Activated CD4-positive, alpha-beta T cell treated with anti-CD3 and anti-CD28 coated beads, Interleukin-2, amount 10 ng/mL, durations not matched to agents 7 days and 5 days (primary cell): Measurements from ENCODE around the gene NTN5. TPM values are rescaled to one million over a fixed set of nuclear protein-coding genes. Genes with fewer than 3 reads are reported as not detected.

Experiments
- CTCF ChIA-PET: fragments of 350-600 bp; sonication (Branson Sonifier 250); formaldehyde crosslinking; loops from one replicate; lab custom pipeline; 2021; ENCODE audit warnings: antibody characterized with exemption; lab: Charles Lee
- POLR2A ChIA-PET: fragments of 350-600 bp; sonication (Branson Sonifier 250); formaldehyde crosslinking; loops from one replicate; lab custom pipeline; 2021; ENCODE audit warnings: antibody characterized with exemption; lab: Charles Lee
- DNase-seq: peaks from one replicate; pipeline ENCODE4 v3.0.0-alpha.2; 2020
- H3K27ac Mint-ChIP-seq: one replicate; pipeline ENCODE4 v1.8.0; 2021; ENCODE audit warnings: mild to moderate bottlenecking, moderate library complexity, mixed read lengths
- H3K27me3 Mint-ChIP-seq: one replicate; pipeline ENCODE4 v1.8.0; 2021; ENCODE audit warnings: mixed read lengths
- H3K36me3 Mint-ChIP-seq: one replicate; pipeline ENCODE4 v1.8.0; 2021; ENCODE audit warnings: low read depth, mixed read lengths
- H3K4me1 Mint-ChIP-seq: one replicate; pipeline ENCODE4 v1.8.0; 2021; ENCODE audit warnings: mixed read lengths
- H3K4me3 Mint-ChIP-seq: one replicate; pipeline ENCODE4 v1.8.0; 2021; ENCODE audit warnings: mild to moderate bottlenecking, moderate library complexity, mixed read lengths
- H3K9me3 Mint-ChIP-seq: one replicate; pipeline ENCODE4 v1.8.0; 2021; ENCODE audit warnings: mixed read lengths
- total RNA-seq, 2 experiments: library from RNA; stranded (reverse); gene quantifications; one replicate each; pipeline ENCODE4 v1.2.3, GENCODE V29; 2021

NTN5 gene
- total RNA-seq, 2 experiments from 2014 or later, result 1.0 to 1.4 TPM

DNA sequence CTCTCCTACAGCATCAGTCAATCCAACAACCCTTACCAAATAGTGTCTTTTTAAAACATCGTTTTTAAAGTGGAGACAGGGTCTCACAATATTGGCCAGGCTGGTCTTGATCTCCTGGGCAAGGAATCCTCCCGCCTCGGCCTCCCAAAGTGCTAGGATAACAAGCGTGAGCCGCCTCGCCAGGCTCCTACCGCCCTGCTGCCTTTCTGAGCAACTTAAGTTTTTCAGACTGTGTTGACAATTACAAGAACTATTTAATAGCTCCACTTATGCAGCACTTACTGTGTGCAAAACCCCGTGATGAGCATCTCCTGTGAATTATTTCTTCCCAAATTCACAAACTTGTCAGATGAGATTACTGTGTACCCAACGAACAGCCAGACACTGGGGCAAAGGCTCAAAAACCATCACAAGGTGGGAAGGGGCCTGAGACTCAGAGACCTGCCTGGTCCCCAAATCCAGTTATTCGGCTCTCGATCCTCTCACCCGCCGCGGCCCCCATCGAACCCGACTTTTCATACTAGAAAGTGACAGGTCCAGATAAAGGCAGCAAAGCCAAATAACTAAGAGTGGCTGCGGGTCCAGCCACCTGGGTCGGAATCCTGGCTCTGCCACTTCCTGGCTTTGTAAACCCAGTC lies 54.4 kb downstream of the NTN5 start:
- H3K27me3 Mint-ChIP-seq, result no peaks in the 10 kb centered on the region
- H3K9me3 Mint-ChIP-seq, result no peaks in the 10 kb centered on the region
- ChIA-PET POLR2A (interaction anchor here (1.0 kb wide), 1 partner anchor 105 kb away, joined by 3 read pairs; no protein-coding TSS in a partner anchor), CTCF (interaction anchor here (1.0 to 2.5 kb wide), 5 partner anchors 9 to 293 kb away, joined by 3 to 8 read pairs (median 8); no protein-coding TSS in a partner anchor)
- peak overlapping the region; percentile 99 for H3K27ac Mint-ChIP-seq
- peak; percentile 44 for DNase-seq
- peaks cover 42% of the 10 kb centered on the region for H3K4me1 Mint-ChIP-seq
- H3K36me3 Mint-ChIP-seq, result peaks cover 48% of the 10 kb centered on the region
- H3K4me3 Mint-ChIP-seq, result peak overlapping the region; percentile 98

- ChIA-PET CTCF (interaction anchor here (0.9 to 2.5 kb wide), 6 partner anchors 9 to 294 kb away, joined by 3 to 14 read pairs (median 5); no protein-coding TSS in a partner anchor), POLR2A (no interaction called here)
- H3K27me3 Mint-ChIP-seq, result no peaks in the 10 kb centered on the region
- no peak for DNase-seq
- peak overlapping the region; percentile 99 for H3K27ac Mint-ChIP-seq
- peaks cover 44% of the 10 kb centered on the region for H3K36me3 Mint-ChIP-seq
- H3K4me1 Mint-ChIP-seq, result peaks cover 38% of the 10 kb centered on the region
- H3K9me3 Mint-ChIP-seq, result no peaks in the 10 kb centered on the region
- H3K4me3 Mint-ChIP-seq, result peak overlapping the region; percentile 98
Measured at GRCh38 chr19:48617146-48617937, 55.5 kb downstream of the NTN5 start.

DNA sequence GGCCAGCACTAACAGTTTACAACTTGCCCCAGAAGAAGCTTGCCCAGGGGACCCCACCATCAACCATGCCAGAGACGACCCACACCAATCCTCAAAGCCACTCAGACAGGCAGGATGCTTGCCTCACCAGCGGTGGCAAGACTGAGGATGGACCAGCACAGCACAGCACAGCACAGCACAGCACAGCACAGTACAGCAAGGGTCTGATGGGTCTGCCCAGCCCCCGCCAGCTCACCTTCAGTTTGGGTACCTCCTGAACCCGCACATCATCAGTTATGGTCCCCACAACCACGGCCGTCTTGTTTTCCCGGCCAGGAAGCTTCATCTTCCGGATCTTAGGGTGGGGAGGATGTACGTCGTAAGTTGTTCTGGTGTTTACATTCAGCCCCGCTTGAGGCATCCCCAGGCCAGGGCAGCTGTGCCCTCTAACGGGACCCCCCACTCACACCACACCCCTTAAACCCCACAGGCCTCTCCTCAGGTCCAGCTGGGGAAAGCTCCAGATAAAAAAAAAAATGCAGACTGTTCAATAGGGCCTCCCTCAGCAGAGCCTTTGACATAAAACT lies 56.2 kb downstream of the NTN5 start:
- H3K27me3 Mint-ChIP-seq, result no peaks in the 10 kb centered on the region
- H3K4me1 Mint-ChIP-seq, result peaks cover 34% of the 10 kb centered on the region
- no peak for DNase-seq
- no peaks in the 10 kb centered on the region for H3K9me3 Mint-ChIP-seq
- peak overlapping the region; percentile 36 for H3K27ac Mint-ChIP-seq
- peaks cover 42% of the 10 kb centered on the region for H3K36me3 Mint-ChIP-seq
- POLR2A ChIA-PET, result no interaction called here
- H3K4me3 Mint-ChIP-seq, result peak overlapping the region; percentile 98
- CTCF ChIA-PET, result interaction anchor here (0.6 to 2.5 kb wide), 5 partner anchors 8 to 111 kb away, joined by 3 to 14 read pairs (median 5); no protein-coding TSS in a partner anchor

DNA sequence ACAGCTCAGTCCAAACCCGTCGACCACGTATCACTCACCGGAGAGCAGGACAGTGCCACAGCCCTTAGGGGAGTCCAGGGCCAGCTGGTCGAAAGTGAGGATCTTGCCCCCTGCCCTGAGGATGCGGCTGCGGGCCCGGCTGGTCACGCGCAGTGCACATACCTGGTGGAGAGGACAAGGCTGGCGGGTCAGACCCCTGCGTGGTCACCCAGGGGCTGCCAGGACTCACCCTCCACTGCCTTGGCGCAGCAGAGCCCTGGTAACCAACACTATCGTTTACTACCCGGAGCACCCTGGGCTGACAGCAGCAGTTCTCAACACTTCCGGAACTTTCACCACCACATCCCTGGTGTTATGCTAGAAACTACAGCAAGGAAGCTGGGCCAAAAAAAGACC lies 56.8 kb downstream of the NTN5 start:
- peaks cover 42% of the 10 kb centered on the region for H3K36me3 Mint-ChIP-seq
- DNase-seq, result no peak
- no peaks in the 10 kb centered on the region for H3K9me3 Mint-ChIP-seq
- POLR2A ChIA-PET, result no interaction called here
- H3K27me3 Mint-ChIP-seq, result no peaks in the 10 kb centered on the region
- peak overlapping the region; percentile 98 for H3K4me3 Mint-ChIP-seq
- peak overlapping the region; percentile 34 for H3K27ac Mint-ChIP-seq
- CTCF ChIA-PET, result interaction anchor here (1.6 to 2.5 kb wide), 2 partner anchors 27 to 32 kb away, joined by 4 to 8 read pairs; no protein-coding TSS in a partner anchor
- peaks cover 31% of the 10 kb centered on the region for H3K4me1 Mint-ChIP-seq

DNA sequence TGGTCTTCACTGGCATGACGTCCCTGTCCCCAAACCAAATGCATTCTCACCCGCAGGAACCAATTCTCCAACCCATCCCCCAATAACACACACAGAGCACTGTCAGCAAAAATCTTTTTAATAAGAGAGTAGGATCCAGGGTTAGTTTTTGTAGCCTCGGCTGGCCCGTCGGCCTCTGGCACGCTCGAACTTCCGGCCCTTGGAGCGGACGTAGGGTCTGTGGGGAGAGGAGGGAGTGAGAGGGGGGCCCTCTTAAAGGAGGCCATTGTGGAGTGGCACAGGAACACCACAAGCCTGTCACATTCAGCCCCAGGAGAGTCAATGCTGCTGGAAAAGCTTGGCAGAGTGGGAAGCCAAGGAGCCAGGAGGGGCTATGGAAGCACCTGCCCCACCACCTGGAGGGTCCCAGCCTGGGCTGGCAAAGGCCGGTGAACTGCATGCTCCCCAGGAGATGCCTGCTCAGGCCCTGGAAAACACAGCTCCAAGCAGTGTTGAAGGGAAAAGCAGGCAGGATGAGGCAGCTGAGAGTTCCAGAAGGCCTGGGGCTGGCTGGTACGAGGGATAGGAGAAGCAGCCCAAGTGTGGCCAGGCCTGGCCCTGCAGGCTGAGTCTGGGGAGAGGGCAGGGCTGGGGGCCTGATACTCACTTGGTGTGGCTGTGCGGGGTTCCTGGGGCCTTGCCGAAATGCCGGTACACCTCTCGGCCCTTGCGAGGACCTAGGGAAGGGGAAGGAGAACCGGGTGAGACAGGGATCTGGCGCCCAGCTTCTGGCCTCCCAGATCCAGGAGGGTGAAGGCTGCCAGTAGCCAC lies 57.4 kb downstream of the NTN5 start:
- peak overlapping the region; percentile 46 for H3K27ac Mint-ChIP-seq
- H3K4me3 Mint-ChIP-seq, result no peak overlapping the region

GRCh38 chr19:48614436-48615230 lies 58.2 kb downstream of the NTN5 start, which contains the start of gene FAM83E:
Gene FAM83E (minus strand): TSS chr19:48615076. CDS start chr19:48613372, 1,704 bp downstream.
- Mint-ChIP-seq H3K4me1 (peaks cover 23% of the 10 kb centered on the region), H3K27me3 (no peaks in the 10 kb centered on the region), H3K9me3 (no peaks in the 10 kb centered on the region), H3K36me3 (peaks cover 40% of the 10 kb centered on the region), H3K27ac (peak within 1 kb of the TSS; percentile 46), H3K4me3 (no peak within 1 kb of the TSS)
- no peak for DNase-seq
- ChIA-PET POLR2A (no interaction called here), CTCF (interaction anchor here (1.6 kb wide), 1 partner anchor 31 kb away, joined by 4 read pairs; no protein-coding TSS in a partner anchor)

More for the DNA sequence above, 57.4 kb downstream of the NTN5 start:
- no peaks in the 10 kb centered on the region for H3K27me3 Mint-ChIP-seq
- H3K9me3 Mint-ChIP-seq, result no peaks in the 10 kb centered on the region
- H3K4me1 Mint-ChIP-seq, result peaks cover 31% of the 10 kb centered on the region
- H3K36me3 Mint-ChIP-seq, result peaks cover 42% of the 10 kb centered on the region
- DNase-seq, result no peak
- CTCF ChIA-PET, result interaction anchor here (1.6 to 2.5 kb wide), 2 partner anchors 27 to 31 kb away, joined by 4 to 8 read pairs; no protein-coding TSS in a partner anchor
- POLR2A ChIA-PET, result no interaction called here

- H3K27ac Mint-ChIP-seq, result no peak overlapping the region
- DNase-seq, result no peak
- POLR2A ChIA-PET, result no interaction called here
Measured at GRCh38 chr19:48613852-48614435, 58.9 kb downstream of the NTN5 start.

GRCh38 chr19:48613024-48613851 lies 59.6 kb downstream of the NTN5 start:
- DNase-seq, result no peak
- Mint-ChIP-seq H3K27me3 (no peaks in the 10 kb centered on the region), H3K9me3 (no peaks in the 10 kb centered on the region), H3K36me3 (peaks cover 31% of the 10 kb centered on the region), H3K27ac (no peak overlapping the region), H3K4me3 (no peak overlapping the region), H3K4me1 (peaks cover 23% of the 10 kb centered on the region)
- ChIA-PET POLR2A (no interaction called here), CTCF (no interaction called here)

More at GRCh38 chr19:48613852-48614435, 58.9 kb downstream of the NTN5 start:
- CTCF ChIA-PET, result no interaction called here
- peaks cover 22% of the 10 kb centered on the region for H3K4me1 Mint-ChIP-seq
- H3K4me3 Mint-ChIP-seq, result no peak overlapping the region
- peaks cover 38% of the 10 kb centered on the region for H3K36me3 Mint-ChIP-seq
- H3K27me3 Mint-ChIP-seq, result no peaks in the 10 kb centered on the region
- H3K9me3 Mint-ChIP-seq, result no peaks in the 10 kb centered on the region

- no peak for DNase-seq
- Mint-ChIP-seq H3K36me3 (peaks cover 18% of the 10 kb centered on the region), H3K4me3 (no peak overlapping the region), H3K27ac (no peak overlapping the region), H3K9me3 (no peaks in the 10 kb centered on the region), H3K27me3 (no peaks in the 10 kb centered on the region), H3K4me1 (peaks cover 16% of the 10 kb centered on the region)
- CTCF ChIA-PET, result no interaction called here
- POLR2A ChIA-PET, result no interaction called here
Measured at GRCh38 chr19:48611872-48612271, 60.9 kb downstream of the NTN5 start.
